Fibroblast of mammary gland (primary cell): ENCODE measurements around the gene GPS2.

Source experiments
- DNase-seq: peaks from one replicate; pipeline ENCODE4 v3.0.0-alpha.2; 2010; ENCODE audit warnings: low read depth
- H3K4me3 ChIP-seq: 2 replicates; pipeline ENCODE4 v1.5.1; 2011; ENCODE audit warnings: low read depth, mild to moderate bottlenecking, low read length, moderate library complexity; ENCODE audit not compliant: control insufficient read depth
- TF ChIP-seq, protein P1 (sequence below): conservative IDR thresholded peaks from 2 replicates; pipeline ENCODE4 v1.5.1; 2011; ENCODE audit warnings: low read depth, low read length, inconsistent platforms; ENCODE audit not compliant: control insufficient read depth, insufficient read depth

GPS2 gene

GRCh38 chr17:7329374-7329996 is 14.3 kb upstream of the GPS2 start:
- TF ChIP-seq, protein P1, sequence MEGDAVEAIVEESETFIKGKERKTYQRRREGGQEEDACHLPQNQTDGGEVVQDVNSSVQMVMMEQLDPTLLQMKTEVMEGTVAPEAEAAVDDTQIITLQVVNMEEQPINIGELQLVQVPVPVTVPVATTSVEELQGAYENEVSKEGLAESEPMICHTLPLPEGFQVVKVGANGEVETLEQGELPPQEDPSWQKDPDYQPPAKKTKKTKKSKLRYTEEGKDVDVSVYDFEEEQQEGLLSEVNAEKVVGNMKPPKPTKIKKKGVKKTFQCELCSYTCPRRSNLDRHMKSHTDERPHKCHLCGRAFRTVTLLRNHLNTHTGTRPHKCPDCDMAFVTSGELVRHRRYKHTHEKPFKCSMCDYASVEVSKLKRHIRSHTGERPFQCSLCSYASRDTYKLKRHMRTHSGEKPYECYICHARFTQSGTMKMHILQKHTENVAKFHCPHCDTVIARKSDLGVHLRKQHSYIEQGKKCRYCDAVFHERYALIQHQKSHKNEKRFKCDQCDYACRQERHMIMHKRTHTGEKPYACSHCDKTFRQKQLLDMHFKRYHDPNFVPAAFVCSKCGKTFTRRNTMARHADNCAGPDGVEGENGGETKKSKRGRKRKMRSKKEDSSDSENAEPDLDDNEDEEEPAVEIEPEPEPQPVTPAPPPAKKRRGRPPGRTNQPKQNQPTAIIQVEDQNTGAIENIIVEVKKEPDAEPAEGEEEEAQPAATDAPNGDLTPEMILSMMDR, result no peak

DNA sequence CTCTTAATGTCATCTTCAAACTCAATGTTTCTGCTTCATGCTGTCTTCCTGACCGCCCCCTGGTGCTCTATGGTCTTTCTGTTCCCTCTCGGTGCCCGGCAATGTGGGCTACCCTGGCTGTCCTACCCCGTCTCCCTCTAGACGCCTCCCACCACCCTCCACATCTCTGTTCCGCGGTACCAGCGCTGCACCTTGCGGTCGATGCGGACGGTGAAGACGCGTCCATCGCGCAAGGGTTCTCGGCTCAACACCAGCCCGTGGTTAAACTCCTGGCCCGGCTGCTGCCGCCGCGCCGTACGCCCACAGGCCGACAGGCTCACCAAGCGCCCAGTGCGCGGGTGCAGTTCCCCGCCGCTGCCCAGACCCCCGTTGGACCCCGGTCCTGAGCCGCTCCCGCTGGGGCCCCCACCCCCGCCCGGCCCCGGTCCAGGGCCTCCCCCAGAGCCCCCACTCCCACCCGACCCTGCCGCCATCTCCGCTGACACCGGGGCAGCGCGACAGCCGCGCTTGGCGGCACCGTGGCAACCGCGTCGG is 13.7 kb upstream of the GPS2 start, which contains the start of gene NEURL4:
Gene NEURL4 (minus strand): TSS at position 496 of the 534 bp plus-strand sequence. CDS start 23 bp downstream, at position 473.
- H3K4me3 ChIP-seq, result peak within 1 kb of the TSS; percentile 90
- TF ChIP-seq, protein P1, result no peak

More at GRCh38 chr17:7329374-7329996, 14.3 kb upstream of the GPS2 start:
- peak; percentile 98 for DNase-seq
- peak overlapping the region; percentile 90 for H3K4me3 ChIP-seq

DNA sequence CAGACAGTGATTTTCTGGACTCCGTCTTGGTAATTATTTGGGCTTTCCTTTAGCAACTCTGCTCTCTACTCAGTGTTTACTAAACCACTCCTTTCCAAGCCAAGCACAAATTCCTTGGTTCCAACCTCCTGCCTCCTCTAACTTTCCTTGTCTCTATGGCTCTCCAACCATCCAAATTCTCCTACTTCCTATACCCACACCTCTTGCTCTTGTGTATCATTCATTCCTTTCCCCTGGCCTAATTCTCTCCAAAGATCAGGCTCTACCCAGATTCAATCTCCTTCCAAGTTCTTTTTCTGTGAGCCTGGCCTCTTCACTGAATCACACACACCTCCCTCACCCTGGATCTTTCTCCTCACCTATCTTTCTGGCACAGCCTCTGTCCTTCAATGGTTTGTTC is 12.8 kb upstream of the GPS2 start:
- H3K4me3 ChIP-seq, result no peak overlapping the region
- no peak for DNase-seq

More for the DNA sequence above, 13.7 kb upstream of the GPS2 start, which contains the start of gene NEURL4:
- DNase-seq, result no peak

GRCh38 chr17:7327501-7327900 is 12.3 kb upstream of the GPS2 start:
- TF ChIP-seq, protein P1, result no peak
- H3K4me3 ChIP-seq, result no peak overlapping the region
- no peak for DNase-seq

More for the DNA sequence above, 12.8 kb upstream of the GPS2 start:
- TF ChIP-seq, protein P1, result no peak

- TF ChIP-seq, protein P1, result no peak
- no peak overlapping the region for H3K4me3 ChIP-seq
- DNase-seq, result no peak
These were observed 11.9 kb upstream of the GPS2 start for GRCh38 chr17:7327056-7327455.

GRCh38 chr17:7326186-7326585 is 11.0 kb upstream of the GPS2 start:
- TF ChIP-seq, protein P1, result no peak
- H3K4me3 ChIP-seq, result no peak overlapping the region
- no peak for DNase-seq
